Measurements from ENCODE around the gene NETO1. TPM values are rescaled to one million over a fixed set of nuclear protein-coding genes. Genes with fewer than 3 reads are reported as not detected.

NETO1 gene
- total and polyA plus RNA-seq, 2 of the 4 experiments (the other 2 are of a cell fraction): 0.29 to 0.36 TPM

DNA sequence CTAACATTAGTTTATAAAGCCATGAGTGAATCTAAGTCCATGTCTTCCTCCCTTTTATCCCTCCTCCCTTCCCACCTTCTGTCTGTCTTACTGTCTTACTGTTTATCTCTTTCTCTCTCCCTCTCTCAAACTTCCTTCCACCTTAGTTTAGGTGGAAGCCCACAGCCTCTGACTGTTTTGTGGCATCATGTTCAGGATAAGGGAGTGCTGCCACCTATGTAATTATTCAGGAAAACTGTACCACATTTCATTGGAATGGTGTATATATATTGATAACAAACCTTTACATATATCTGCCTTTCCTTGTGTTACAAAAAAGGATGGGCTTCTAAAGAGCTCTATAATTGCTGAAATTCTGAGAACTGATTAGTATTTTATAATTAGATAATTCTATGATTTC, 48.7 kb downstream of the NETO1 start:
- no peak overlapping the region for H4K8ac ChIP-seq (ENCODE audit: low read depth in 2 of 2, low read length in 2 of 2)
- peaks cover 15% of the 10 kb centered on the region; the same call in 1 of the 2 replicates for H3K9me3 ChIP-seq (ENCODE audit: control insufficient read depth, insufficient read depth, low read length)
- CTCF ChIA-PET: interaction anchor here (0.7 kb wide), 1 partner anchor 14 kb away, joined by 3 read pairs; no protein-coding TSS in a partner anchor
- BruUV-seq (replicated peaks): no TSS peak
- H2BK5ac ChIP-seq (ENCODE audit: low read depth, low read length, poor library complexity, severe bottlenecking): no peak overlapping the region
- no peak overlapping the region for H2BK120ac ChIP-seq (ENCODE audit: low read depth, low read length)
- intact Hi-C loops (cut with micrococcal nuclease) (no loop called here), in situ Hi-C loops (cut with MboI; ENCODE audit: low sequenced_read_pairs) (no loop called here), dilution Hi-C loops (cut with HindIII; ENCODE audit: low sequenced_read_pairs, unreplicated experiment) (no loop called here)
- H2AK9ac ChIP-seq (replicated peaks; ENCODE audit: low read depth, low read length, poor library complexity): no peak overlapping the region
- H3K18ac ChIP-seq (ENCODE audit: low read depth, low read length): no peak overlapping the region
- POLR2A ChIA-PET (ENCODE audit: unreplicated experiment): no interaction called here
- H3K4me3 ChIP-seq (ENCODE audit: insufficient read depth, low read depth, low read length): no peak overlapping the region
- no peaks in the 10 kb centered on the region for H3K9me1 ChIP-seq (ENCODE audit: insufficient read depth, low read length)
- no peak overlapping the region for H4K5ac ChIP-seq (ENCODE audit: low read depth, low read length)
- no peak overlapping the region for H3K27ac ChIP-seq (ENCODE audit: insufficient read depth, low read length)
- no peaks in the 10 kb centered on the region for H3K4me1 ChIP-seq (ENCODE audit: control insufficient read depth, insufficient read depth, low read length)
- H3K56ac ChIP-seq (ENCODE audit: extremely low read depth, insufficient read depth, low read length): no peak overlapping the region
- no peak overlapping the region for H2BK20ac ChIP-seq (ENCODE audit: low read depth, low read length)
- no peak overlapping the region for H3K23ac ChIP-seq (ENCODE audit: low read depth, low read length)
- no peak overlapping the region for H3K4ac ChIP-seq (ENCODE audit: low read depth, low read length)
- no peak overlapping the region for H4K91ac ChIP-seq (ENCODE audit: insufficient read depth, low read depth, low read length)
- no peak overlapping the region for H3K9ac ChIP-seq (ENCODE audit: low read depth, low read length)
- H3K4me2 ChIP-seq (ENCODE audit: low read depth, low read length): no peak overlapping the region
- no peak for TF ChIP-seq MAZ (IDR thresholded peaks at IDR 0.05; ENCODE audit: borderline replicate concordance, low read depth, low read length)
- no peak for TF ChIP-seq RCOR1 (IDR thresholded peaks at IDR 0.05; ENCODE audit: insufficient replicate concordance, low read length)
- TF ChIP-seq FOS (IDR thresholded peaks at IDR 0.05; ENCODE audit: low read depth, low read length): no peak
- no peak for TF ChIP-seq MXI1 (IDR thresholded peaks at IDR 0.05; ENCODE audit: borderline replicate concordance, low read depth, low read length)
- TF ChIP-seq BHLHE40 (IDR thresholded peaks at IDR 0.05; ENCODE audit: low read depth, low read length): no peak
- TF ChIP-seq CHD1 (IDR thresholded peaks at IDR 0.05; ENCODE audit: low read depth, low read length): no peak
- TF ChIP-seq, protein P1, sequence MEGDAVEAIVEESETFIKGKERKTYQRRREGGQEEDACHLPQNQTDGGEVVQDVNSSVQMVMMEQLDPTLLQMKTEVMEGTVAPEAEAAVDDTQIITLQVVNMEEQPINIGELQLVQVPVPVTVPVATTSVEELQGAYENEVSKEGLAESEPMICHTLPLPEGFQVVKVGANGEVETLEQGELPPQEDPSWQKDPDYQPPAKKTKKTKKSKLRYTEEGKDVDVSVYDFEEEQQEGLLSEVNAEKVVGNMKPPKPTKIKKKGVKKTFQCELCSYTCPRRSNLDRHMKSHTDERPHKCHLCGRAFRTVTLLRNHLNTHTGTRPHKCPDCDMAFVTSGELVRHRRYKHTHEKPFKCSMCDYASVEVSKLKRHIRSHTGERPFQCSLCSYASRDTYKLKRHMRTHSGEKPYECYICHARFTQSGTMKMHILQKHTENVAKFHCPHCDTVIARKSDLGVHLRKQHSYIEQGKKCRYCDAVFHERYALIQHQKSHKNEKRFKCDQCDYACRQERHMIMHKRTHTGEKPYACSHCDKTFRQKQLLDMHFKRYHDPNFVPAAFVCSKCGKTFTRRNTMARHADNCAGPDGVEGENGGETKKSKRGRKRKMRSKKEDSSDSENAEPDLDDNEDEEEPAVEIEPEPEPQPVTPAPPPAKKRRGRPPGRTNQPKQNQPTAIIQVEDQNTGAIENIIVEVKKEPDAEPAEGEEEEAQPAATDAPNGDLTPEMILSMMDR (conservative IDR thresholded peaks at IDR 0.05; ENCODE audit: low read depth, low read length): no peak
- TF ChIP-seq MAFK (IDR thresholded peaks at IDR 0.05; ENCODE audit: low read depth, low read length): no peak
- H2AK5ac ChIP-seq (ENCODE audit: low read depth, low read length): no peak overlapping the region
- no peaks in the 10 kb centered on the region for H3K36me3 ChIP-seq (ENCODE audit: control insufficient read depth, insufficient read depth, low read length)
- no peaks in the 10 kb centered on the region for H3K27me3 ChIP-seq (ENCODE audit: control insufficient read depth, insufficient read depth, low read length)
- DNase-seq: no peak
- no peak for ATAC-seq (ENCODE audit: low read depth)
- no peaks in the 10 kb centered on the region for H4K20me1 ChIP-seq (ENCODE audit: insufficient read depth, low read length)
- H2AFZ ChIP-seq (replicated peaks; ENCODE audit: low read length, poor library complexity): no peak overlapping the region
- no peaks in the 10 kb centered on the region for H3K79me1 ChIP-seq (ENCODE audit: low read depth in 1 of 2, low read length in 2 of 2)
- no peak overlapping the region for H3K14ac ChIP-seq (replicated peaks; ENCODE audit: low read depth, low read length)
- H2BK15ac ChIP-seq (ENCODE audit: low read depth, low read length): no peak overlapping the region
